ENCODE measurements around the gene PAQR4.
A peak's percentile ranks its signal among the peaks of the same experiment; 100 is the strongest.

Gene PAQR4

GRCh38 chr16:2963723-2964474, 5.2 kb upstream of the PAQR4 start, which contains the start of gene KREMEN2:
KREMEN2 (plus strand) TSS chr16:2964275; CDS start chr16:2964521, 246 bp downstream.
- TF ChIP-seq CTCF (IDR thresholded peaks at IDR 0.05) = no peak
- peaks cover 24% of the 10 kb centered on the region for H3K4me1 ChIP-seq
- H3K27ac ChIP-seq = peak within 1 kb of the TSS; percentile 20
- no peaks in the 10 kb centered on the region for H3K79me2 ChIP-seq
- peak within 1 kb of the TSS; percentile 66 for H3K4me2 ChIP-seq (ENCODE audit: low read length)
- H3K27me3 ChIP-seq (ENCODE audit: control insufficient read depth, insufficient read depth, low read length) = no peaks in the 10 kb centered on the region
- no peaks in the 10 kb centered on the region for H3K36me3 ChIP-seq (ENCODE audit: control insufficient read depth, insufficient read depth, low read length)
- H3K9me3 ChIP-seq (ENCODE audit: control insufficient read depth, low read length) = no peaks in the 10 kb centered on the region
- peak within 1 kb of the TSS; percentile 70 for H2AFZ ChIP-seq
- peak within 1 kb of the TSS; percentile 9 for H3K4me3 ChIP-seq (ENCODE audit: low read depth, low read length)
- no peak within 1 kb of the TSS for H3K9ac ChIP-seq

DNA sequence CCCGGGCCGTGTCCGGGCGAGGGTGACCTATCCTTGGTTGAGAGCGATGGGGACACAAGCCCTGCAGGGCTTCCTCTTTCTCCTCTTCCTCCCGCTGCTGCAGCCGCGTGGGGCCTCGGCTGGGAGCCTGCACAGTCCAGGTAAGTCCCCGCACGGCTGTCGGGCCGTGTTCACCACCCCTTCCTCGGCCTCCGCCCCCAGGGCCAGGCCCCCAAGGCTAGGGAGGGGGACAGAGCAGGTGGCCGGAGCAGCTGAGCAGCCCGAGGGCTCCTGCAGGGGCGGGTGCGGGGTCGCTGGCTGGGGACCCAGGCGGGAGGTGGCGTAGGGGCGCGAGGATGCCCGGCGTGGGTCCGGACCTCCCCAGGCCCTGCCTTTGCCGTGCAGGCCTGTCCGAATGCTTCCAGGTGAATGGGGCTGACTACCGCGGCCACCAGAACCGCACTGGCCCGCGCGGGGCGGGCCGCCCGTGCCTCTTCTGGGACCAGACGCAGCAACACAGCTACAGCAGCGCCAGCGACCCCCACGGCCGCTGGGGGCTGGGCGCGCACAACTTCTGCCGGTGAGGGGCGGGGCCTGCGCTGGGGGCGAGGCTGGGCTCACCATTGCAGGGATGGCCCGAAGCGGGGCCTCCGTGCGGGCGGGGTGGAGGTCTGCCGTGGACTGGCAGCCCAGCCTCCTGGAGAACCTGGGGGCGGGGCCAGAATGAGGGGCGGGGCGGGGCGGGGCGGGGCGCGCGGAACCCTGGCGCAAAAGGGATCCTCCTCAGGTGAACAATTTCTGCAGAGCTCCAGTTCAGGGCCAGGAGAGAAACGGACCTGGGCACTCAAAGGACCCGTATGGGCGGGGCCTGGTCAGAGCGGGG, 4.4 kb upstream of the PAQR4 start:
- peak overlapping the region; percentile 66 for H3K4me2 ChIP-seq (ENCODE audit: low read length)
- peak overlapping the region; percentile 70 for H2AFZ ChIP-seq
- peak overlapping the region; percentile 9 for H3K4me3 ChIP-seq (ENCODE audit: low read depth, low read length)
- no peak overlapping the region for H3K9ac ChIP-seq
- no peaks in the 10 kb centered on the region for H3K27me3 ChIP-seq (ENCODE audit: control insufficient read depth, insufficient read depth, low read length)
- no peak for TF ChIP-seq CTCF (IDR thresholded peaks at IDR 0.05)
- no peaks in the 10 kb centered on the region for H3K9me3 ChIP-seq (ENCODE audit: control insufficient read depth, low read length)
- H3K79me2 ChIP-seq = no peaks in the 10 kb centered on the region
- no peaks in the 10 kb centered on the region for H3K36me3 ChIP-seq (ENCODE audit: control insufficient read depth, insufficient read depth, low read length)
- H3K4me1 ChIP-seq = peaks cover 24% of the 10 kb centered on the region
- peak overlapping the region; percentile 20 for H3K27ac ChIP-seq

GRCh38 chr16:2966043-2966807, 2.9 kb upstream of the PAQR4 start:
- H3K4me2 ChIP-seq (ENCODE audit: low read length) = no peak overlapping the region
- H2AFZ ChIP-seq = no peak overlapping the region
- H3K27ac ChIP-seq = no peak overlapping the region
- TF ChIP-seq CTCF (IDR thresholded peaks at IDR 0.05) = no peak
- no peak overlapping the region for H3K9ac ChIP-seq
- H3K36me3 ChIP-seq (ENCODE audit: control insufficient read depth, insufficient read depth, low read length) = no peaks in the 10 kb centered on the region
- no peaks in the 10 kb centered on the region for H3K9me3 ChIP-seq (ENCODE audit: control insufficient read depth, low read length)
- no peak overlapping the region for H3K4me3 ChIP-seq (ENCODE audit: low read depth, low read length)
- no peaks in the 10 kb centered on the region for H3K79me2 ChIP-seq
- H3K4me1 ChIP-seq = peaks cover 34% of the 10 kb centered on the region
- no peaks in the 10 kb centered on the region for H3K27me3 ChIP-seq (ENCODE audit: control insufficient read depth, insufficient read depth, low read length)

DNA sequence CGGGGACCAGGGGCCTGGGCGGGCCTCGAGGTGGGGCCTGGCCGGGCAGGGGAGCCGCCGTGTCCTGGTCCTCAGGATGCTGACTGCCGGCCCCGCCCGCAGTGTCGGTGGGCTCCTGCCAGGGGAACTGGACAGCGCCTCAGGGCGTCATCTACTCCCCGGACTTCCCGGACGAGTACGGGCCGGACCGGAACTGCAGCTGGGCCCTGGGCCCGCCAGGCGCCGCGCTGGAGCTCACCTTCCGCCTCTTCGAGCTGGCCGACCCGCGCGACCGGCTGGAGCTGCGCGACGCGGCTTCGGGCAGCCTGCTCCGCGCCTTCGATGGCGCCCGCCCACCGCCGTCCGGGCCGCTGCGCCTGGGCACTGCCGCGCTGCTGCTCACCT, 2.3 kb upstream of the PAQR4 start:
- no peaks in the 10 kb centered on the region for H3K27me3 ChIP-seq (ENCODE audit: control insufficient read depth, insufficient read depth, low read length)
- H3K79me2 ChIP-seq = no peaks in the 10 kb centered on the region
- no peaks in the 10 kb centered on the region for H3K9me3 ChIP-seq (ENCODE audit: control insufficient read depth, low read length)
- H3K9ac ChIP-seq = no peak overlapping the region
- no peak overlapping the region for H3K27ac ChIP-seq
- no peak overlapping the region for H2AFZ ChIP-seq
- no peaks in the 10 kb centered on the region for H3K36me3 ChIP-seq (ENCODE audit: control insufficient read depth, insufficient read depth, low read length)
- peaks cover 34% of the 10 kb centered on the region for H3K4me1 ChIP-seq
- no peak for TF ChIP-seq CTCF (IDR thresholded peaks at IDR 0.05)
- H3K4me3 ChIP-seq (ENCODE audit: low read depth, low read length) = no peak overlapping the region
- H3K4me2 ChIP-seq (ENCODE audit: low read length) = no peak overlapping the region

Measured in parathyroid adenoma (tissue), 2 donors.